CD14-positive monocyte (primary cell): ENCODE measurements around the gene XXYLT1. TPM values are rescaled to one million over a fixed set of nuclear protein-coding genes. Genes with fewer than 3 reads are reported as not detected.

Experiments used
- DNase-seq, 3 donors: peaks; one replicate each; pipeline ENCODE4 v3.0.0-alpha.2; 2011 to 2022
- H2AFZ ChIP-seq: 2 replicates; pipeline ENCODE4 v1.6.0; 2012; ENCODE audit warnings: mild to moderate bottlenecking, low read depth, low read length, inconsistent platforms; ENCODE audit not compliant: insufficient read depth, poor library complexity, severe bottlenecking
- H3K27ac ChIP-seq, 2 donors: 1 replicate in 1 of 2; 2 replicates in 1 of 2; pipeline ENCODE4 v1.5.1; 2012 to 2013; ENCODE audit warnings: low read length in 2 of 2, control low read depth in 1 of 2, inconsistent platforms in 1 of 2, low read depth in 1 of 2, mild to moderate bottlenecking in 1 of 2
- H3K27me3 ChIP-seq, 2 donors: one replicate each; pipeline versions ENCODE4 v1.6.0 to v1.6.1; 2011 to 2013; ENCODE audit warnings: low read length in 2 of 2; ENCODE audit not compliant: control insufficient read depth in 2 of 2, insufficient read depth in 2 of 2
- H3K36me3 ChIP-seq, 2 donors: replicated peaks in 1 of 2; 1 replicate in 1 of 2; 2 replicates in 1 of 2; pipeline versions ENCODE4 v1.5.1 to v1.6.1; 2012 to 2013; ENCODE audit warnings: low read length in 2 of 2, control low read depth in 1 of 2, inconsistent platforms in 1 of 2, mild to moderate bottlenecking in 1 of 2; ENCODE audit not compliant: insufficient read depth in 2 of 2, control insufficient read depth in 1 of 2
- H3K4me1 ChIP-seq, 2 donors: 1 replicate in 1 of 2; 2 replicates in 1 of 2; pipeline versions ENCODE4 v1.5.1 to v1.6.1; 2012 to 2013; ENCODE audit warnings: low read length in 2 of 2, control low read depth in 1 of 2, inconsistent platforms in 1 of 2, mild to moderate bottlenecking in 1 of 2, moderate library complexity in 1 of 2; ENCODE audit not compliant: insufficient read depth in 2 of 2, control insufficient read depth in 1 of 2
- H3K4me2 ChIP-seq: replicated peaks from 2 replicates; pipeline ENCODE3; 2012; ENCODE audit warnings: low read length, moderate library complexity, mild to moderate bottlenecking; ENCODE audit not compliant: poor library complexity, severe bottlenecking; ENCODE audit errors: extremely low read depth
- H3K4me3 ChIP-seq, 3 experiments: fragments of 200-600 bp in 1 of 3; sonication (generic) in 1 of 3; replicated peaks in 1 of 3; 1 replicate in 2 of 3; 2 replicates in 1 of 3; pipeline ENCODE4 v1.5.1; 2011 to 2013; ENCODE audit warnings: low read length in 3 of 3, mild to moderate bottlenecking in 3 of 3, control low read depth in 2 of 3, low read depth in 2 of 3, inconsistent platforms in 1 of 3, moderate library complexity in 1 of 3
- H3K79me2 ChIP-seq: 2 replicates; pipeline ENCODE4 v1.6.0; 2012; ENCODE audit warnings: mild to moderate bottlenecking, control low read depth, inconsistent platforms, low read length, moderate library complexity; ENCODE audit not compliant: insufficient read depth
- H3K9ac ChIP-seq: 2 replicates; pipeline ENCODE4 v1.6.0; 2017; ENCODE audit warnings: low read length, mild to moderate bottlenecking; ENCODE audit not compliant: insufficient read depth, poor library complexity, severe bottlenecking
- H3K9me3 ChIP-seq, 2 donors: replicated peaks in 1 of 2; 1 replicate in 1 of 2; 2 replicates in 1 of 2; pipeline versions ENCODE4 v1.5.1 to v1.6.1; 2012 to 2013; ENCODE audit warnings: low read length in 2 of 2, control low read depth in 1 of 2; ENCODE audit not compliant: control insufficient read depth in 1 of 2, insufficient read depth in 1 of 2
- H4K20me1 ChIP-seq: 2 replicates; pipeline ENCODE4 v1.6.0; 2012; ENCODE audit warnings: mild to moderate bottlenecking, low read length, control low read depth, moderate library complexity; ENCODE audit not compliant: insufficient read depth
- H3K27ac Mint-ChIP-seq, 7 donors: one replicate each; pipeline ENCODE4 v1.8.0; 2020; ENCODE audit warnings: mild to moderate bottlenecking in 7 of 7, mixed read lengths in 7 of 7, moderate library complexity in 6 of 7, inconsistent platforms in 2 of 7
- H3K27me3 Mint-ChIP-seq, 3 donors: one replicate each; pipeline ENCODE4 v1.8.0; 2021 to 2022; ENCODE audit warnings: low read depth in 3 of 3, mild to moderate bottlenecking in 3 of 3, mixed read lengths in 3 of 3, moderate library complexity in 3 of 3, inconsistent platforms in 1 of 3
- H3K36me3 Mint-ChIP-seq, 2 donors: one replicate each; pipeline ENCODE4 v1.8.0; 2020; ENCODE audit warnings: mixed read lengths in 2 of 2, inconsistent platforms in 1 of 2, mild to moderate bottlenecking in 1 of 2
- H3K4me1 Mint-ChIP-seq: one replicate; pipeline ENCODE4 v1.8.0; 2020; ENCODE audit warnings: mild to moderate bottlenecking, mixed read lengths
- H3K4me3 Mint-ChIP-seq, 2 donors: one replicate each; pipeline ENCODE4 v1.8.0; 2020; ENCODE audit warnings: mild to moderate bottlenecking in 2 of 2, mixed read lengths in 2 of 2, moderate library complexity in 1 of 2
- H3K9me3 Mint-ChIP-seq, 7 donors: one replicate each; pipeline ENCODE4 v1.8.0; 2020 to 2022; ENCODE audit warnings: mixed read lengths in 7 of 7, mild to moderate bottlenecking in 6 of 7, moderate library complexity in 6 of 7, inconsistent platforms in 2 of 7
- CTCF ChIP-seq: fragments of 200-600 bp; IDR thresholded peaks from one replicate; pipeline ENCODE4 v1.8.0; 2022; ENCODE audit warnings: antibody characterized with exemption, mild to moderate bottlenecking
- WGBS: methylation state at CpG from one replicate; pipeline ENCODE4 v1.1.5; 2013; ENCODE audit warnings: missing lambda C conversion rate; ENCODE audit not compliant: insufficient coverage; 5-methylcytosine and 5-hydroxymethylcytosine counted together
- intact Hi-C, 2 donors: fragments of 100-400 bp; cut with micrococcal nuclease; formaldehyde crosslinking; loops; one replicate each; pipeline versions ENCODE4 v1.15.0 to v1.15.1; 2023
- polyA plus RNA-seq, 3 donors: library from polyadenylated mRNA; depleted of rRNA in 1 of 3; unstranded in 2 of 3; stranded (reverse) in 1 of 3; fragments of 300-500 nt in 2 of 3; fragments of >200 nt in 1 of 3; fragmentation: Illumina TruSeq in 2 of 3; gene quantifications; 1 replicate in 2 of 3; 2 replicates in 1 of 3; pipeline ENCODE4 v1.2.3, GENCODE V29; 2012 to 2021

The XXYLT1 gene
- polyA plus RNA-seq, 3 donors = 11.8 to 13.5 (median 13.2) TPM

- H3K79me2 ChIP-seq = peaks cover 6% of the 10 kb centered on the region
- H3K36me3 Mint-ChIP-seq = peaks cover 0 to 2% of the 10 kb centered on the region in 2 donors
- DNase-seq = no peak
- H3K27me3 ChIP-seq = no peaks in the 10 kb centered on the region
- no peak overlapping the region for H3K4me3 ChIP-seq
- no CpG with 5 or more reads among the region's 2 CpGs for WGBS
- H3K4me1 ChIP-seq = peaks cover 79 to 94% of the 10 kb centered on the region in 2 donors
- no peaks in the 10 kb centered on the region for H3K9me3 ChIP-seq
- no peaks in the 10 kb centered on the region for H3K36me3 ChIP-seq
- peak overlapping the region; percentile 77 to 100 (median 93) for H3K27ac Mint-ChIP-seq
- H3K27me3 Mint-ChIP-seq = peaks cover 0 to 5% (median 0%) of the 10 kb centered on the region in 3 donors
- intact Hi-C loops = loop anchor here (5.0 to 10.0 kb wide), 5 partner anchors 99 to 616 kb away; partner anchors contain the start of gene ATP13A3 (in 1 of the 2)
- H3K4me1 Mint-ChIP-seq = peaks cover 86% of the 10 kb centered on the region
- peaks cover 0 to 3% (median 0%) of the 10 kb centered on the region in 7 donors for H3K9me3 Mint-ChIP-seq
- no peak overlapping the region for H3K4me3 Mint-ChIP-seq
- no peak overlapping the region for H3K9ac ChIP-seq
- no peak overlapping the region for H3K4me2 ChIP-seq
- H4K20me1 ChIP-seq = no peaks in the 10 kb centered on the region
- H2AFZ ChIP-seq = no peak overlapping the region
- H3K27ac ChIP-seq = peak overlapping the region in 1 of 2 donors; percentile 98
- no peak for TF ChIP-seq CTCF
These were observed 167.3 kb downstream of the XXYLT1 start for GRCh38 chr3:195103623-195104022.

GRCh38 chr3:195102609-195103467 lies 168.1 kb downstream of the XXYLT1 start:
- Histone ChIP-seq H3K9me3 (no peaks in the 10 kb centered on the region), H3K27me3 (no peaks in the 10 kb centered on the region), H2AFZ (no peak overlapping the region), H3K27ac (peak overlapping the region; percentile 98 to 99), H3K9ac (peak overlapping the region; percentile 62), H3K4me2 (peak overlapping the region; percentile 65), H4K20me1 (no peaks in the 10 kb centered on the region), H3K79me2 (peaks cover 8% of the 10 kb centered on the region), H3K36me3 (no peaks in the 10 kb centered on the region), H3K4me1 (peaks cover 85 to 97% of the 10 kb centered on the region in 2 donors), H3K4me3 (peak overlapping the region in 1 of 3 experiments; percentile 47)
- peaks cover 91% of the 10 kb centered on the region for H3K4me1 Mint-ChIP-seq
- intact Hi-C loops = loop anchor here (5.0 to 10.0 kb wide), 5 partner anchors 98 to 616 kb away; partner anchors contain the start of gene ATP13A3 (in 1 of the 2)
- H3K27ac Mint-ChIP-seq = peak overlapping the region; percentile 99 to 100 (median 100)
- H3K9me3 Mint-ChIP-seq = peaks cover 0 to 3% (median 0%) of the 10 kb centered on the region in 7 donors
- peaks cover 0 to 2% of the 10 kb centered on the region in 2 donors for H3K36me3 Mint-ChIP-seq
- H3K4me3 Mint-ChIP-seq = no peak overlapping the region
- DNase-seq = peak; percentile 71 to 93 (median 87)
- TF ChIP-seq CTCF = no peak
- H3K27me3 Mint-ChIP-seq = peaks cover 0 to 4% (median 0%) of the 10 kb centered on the region in 3 donors
- WGBS = no CpG with 5 or more reads among the region's 32 CpGs
